Amniotic epithelial cell (primary cell): ENCODE results near the gene SUPT4H1.

Experiments used
- DNase-seq: peaks from one replicate; pipeline ENCODE4 v3.0.0-alpha.2; 2010; ENCODE audit warnings: low read depth

Gene SUPT4H1

DNA sequence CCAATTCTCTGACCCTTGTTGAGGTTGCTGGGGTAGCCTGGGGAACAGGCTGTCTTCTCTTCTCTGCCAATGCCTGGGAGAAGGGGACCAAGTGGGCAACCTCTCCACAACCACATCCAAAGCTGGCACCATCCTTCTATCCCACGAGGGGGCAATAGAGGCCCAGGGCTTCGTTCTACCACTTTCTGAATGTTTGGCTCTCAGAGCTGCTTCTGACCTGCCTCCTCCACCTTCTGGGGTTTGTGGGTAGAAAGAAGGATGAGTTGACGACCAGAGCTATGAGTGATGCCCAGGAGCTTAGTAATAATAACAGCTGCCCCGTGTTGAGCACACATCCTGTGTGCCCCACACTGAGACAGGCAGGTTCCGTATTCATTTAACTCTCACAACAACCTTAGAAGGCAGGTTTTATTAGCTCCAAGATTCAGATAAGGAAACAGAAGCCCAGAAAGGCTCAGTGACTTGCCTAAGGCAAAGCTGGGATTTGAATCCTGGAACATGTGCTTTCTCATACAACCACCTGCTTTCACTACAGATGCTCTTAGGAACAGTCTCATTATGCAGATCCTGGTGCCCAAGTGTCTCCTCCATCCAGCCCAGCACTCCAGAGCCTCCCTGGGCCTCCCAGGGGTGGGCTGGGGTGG, 34.5 kb downstream of the SUPT4H1 start:
- peak; percentile 87 for DNase-seq

DNA sequence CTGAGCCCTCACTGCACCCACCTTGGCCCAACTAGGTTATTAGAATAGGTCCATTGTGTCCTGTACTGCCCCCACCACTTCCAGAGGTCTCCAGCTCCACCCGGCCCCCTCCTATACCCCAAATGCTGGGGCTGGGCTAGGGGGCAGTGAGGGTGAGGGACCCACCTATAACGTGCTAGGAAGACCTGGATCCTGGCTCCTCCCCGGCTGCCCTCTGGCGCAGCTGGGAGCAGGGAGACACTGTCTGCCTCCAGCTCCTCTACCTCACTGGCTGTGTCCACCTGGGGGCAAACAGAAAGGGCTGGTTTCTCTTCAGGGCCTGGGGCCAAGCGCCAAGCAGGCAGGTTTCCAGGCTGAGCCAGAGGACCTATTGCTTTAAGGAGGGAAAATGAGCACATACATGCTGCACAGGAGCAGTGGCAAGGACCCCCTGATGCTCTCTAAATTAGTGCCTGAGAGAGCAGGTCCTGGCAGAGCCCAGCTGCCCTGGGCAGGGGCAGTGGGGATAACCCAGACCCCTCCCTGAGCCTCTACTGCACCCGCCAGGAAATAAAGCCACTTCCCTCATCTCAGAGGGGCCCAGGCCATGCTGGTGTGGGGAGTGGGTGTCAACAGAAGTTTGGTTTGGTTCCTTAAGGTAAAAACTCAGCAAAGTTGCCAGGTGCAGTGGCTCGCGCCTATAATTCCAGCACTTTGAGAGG, 35.6 kb downstream of the SUPT4H1 start:
- DNase-seq: no peak

DNA sequence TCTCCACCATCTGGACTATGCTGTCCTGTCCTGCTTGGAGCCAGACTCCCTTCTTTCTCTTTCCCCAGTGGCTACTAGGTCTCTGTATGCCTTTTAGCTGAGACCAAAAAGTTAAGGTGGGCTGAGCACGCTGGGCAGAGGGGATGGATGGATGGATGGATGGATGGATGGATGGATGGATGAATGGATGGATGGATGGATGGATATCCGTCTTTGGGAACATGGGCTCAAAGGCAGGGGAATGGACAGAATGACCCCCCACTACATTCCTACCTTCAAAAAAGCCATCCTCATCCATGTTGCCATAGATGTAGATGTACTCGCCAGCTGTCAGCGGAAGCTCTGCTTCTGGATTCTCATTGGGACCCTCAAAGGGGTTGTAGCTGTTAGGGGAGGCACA, 36.3 kb downstream of the SUPT4H1 start:
- no peak for DNase-seq

DNA sequence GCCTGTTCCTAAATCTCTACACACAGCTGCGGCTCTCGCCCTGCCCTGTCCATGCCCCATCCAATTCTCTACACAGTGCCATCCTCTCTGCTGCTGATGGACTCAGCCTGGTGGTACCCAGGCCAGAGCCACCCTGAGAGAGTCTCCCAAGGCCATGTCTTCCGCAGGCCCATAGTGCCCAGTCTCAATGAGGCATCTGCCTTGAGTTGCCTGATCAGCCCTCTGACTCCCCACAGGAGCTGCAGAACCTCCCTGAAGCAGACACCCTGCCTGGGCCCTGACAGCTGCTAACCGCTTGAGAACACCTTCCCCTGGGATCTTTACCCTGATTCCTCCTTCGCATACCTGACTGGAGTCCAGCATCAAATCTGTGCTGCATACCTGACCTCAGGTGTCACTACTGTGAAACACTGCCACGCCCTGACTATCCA, 36.7 kb downstream of the SUPT4H1 start:
- no peak for DNase-seq

DNA sequence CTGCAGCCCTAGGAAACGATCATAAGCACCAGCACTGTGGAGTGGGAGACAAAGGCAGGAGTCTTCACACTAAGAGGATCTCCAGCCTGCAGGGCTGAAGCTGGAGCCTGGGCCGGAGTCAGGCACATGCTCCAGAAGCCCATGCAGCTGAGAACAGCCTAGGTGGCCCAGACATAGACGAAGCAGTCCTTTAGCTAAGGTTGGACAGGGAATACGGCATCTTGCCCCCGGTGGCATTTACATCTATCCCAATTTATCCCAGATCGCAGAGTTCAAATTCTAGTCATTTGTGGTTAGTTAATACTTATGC, 37.3 kb downstream of the SUPT4H1 start:
- no peak for DNase-seq

DNA sequence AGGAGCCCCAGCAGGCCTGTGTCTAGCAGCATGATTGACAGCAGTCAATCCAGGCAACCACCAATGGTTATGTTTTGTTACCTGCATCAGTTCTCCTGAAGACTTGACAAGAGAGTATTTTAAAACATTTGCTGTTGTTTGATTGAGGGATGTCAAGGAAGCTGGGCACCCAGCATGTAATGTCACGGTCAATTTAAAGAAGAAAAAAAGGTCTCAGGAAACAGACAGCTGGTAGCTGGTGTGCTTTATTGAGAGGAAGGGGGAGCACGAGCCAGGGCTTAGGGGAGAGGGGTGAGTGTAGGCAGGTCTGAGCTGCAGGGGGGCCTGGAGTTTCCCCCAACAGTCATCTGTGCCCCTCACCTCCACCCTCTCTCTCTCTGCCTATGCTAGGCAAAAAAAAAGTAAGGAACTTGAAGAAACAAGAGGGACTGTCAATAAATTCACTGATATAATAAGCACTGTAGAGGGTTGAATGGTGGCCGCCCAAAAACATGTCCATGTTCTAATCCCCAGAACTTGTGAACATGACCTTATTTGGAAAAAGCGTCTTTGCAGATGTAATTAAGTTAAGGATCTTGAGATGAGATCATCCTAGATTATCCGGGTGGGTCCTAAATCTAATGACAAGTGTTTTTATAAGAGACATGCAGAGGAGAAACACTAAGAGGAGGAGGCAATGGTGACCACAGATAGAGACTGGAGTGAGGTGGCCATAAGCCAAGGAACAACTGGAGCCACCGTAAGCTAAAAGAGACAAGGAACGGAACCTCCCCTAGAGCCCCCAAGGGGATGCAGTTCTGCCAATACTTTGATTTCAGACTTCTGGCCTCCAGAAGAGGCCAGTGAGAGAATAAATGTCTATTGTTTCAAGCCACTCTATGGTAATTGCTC, 37.9 kb downstream of the SUPT4H1 start:
- DNase-seq: no peak

DNA sequence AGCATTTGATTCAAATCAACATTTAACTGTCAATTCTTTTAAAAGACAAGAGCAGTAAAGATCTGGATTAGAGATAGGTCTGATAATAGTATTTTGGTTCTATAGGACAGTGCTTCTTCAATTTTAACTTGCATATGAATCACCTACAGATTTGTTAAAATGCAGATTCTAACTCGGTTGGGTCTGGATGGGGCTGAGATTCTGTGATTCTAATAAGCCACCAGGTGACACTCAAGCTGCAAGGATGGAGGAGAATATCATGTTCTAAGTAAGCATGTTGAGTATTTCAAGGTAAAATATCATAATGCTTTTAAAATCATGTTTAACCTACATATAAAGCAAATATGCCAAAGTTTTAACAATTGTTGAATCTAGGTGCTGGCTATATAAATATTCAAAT, 39.2 kb downstream of the SUPT4H1 start:
- no peak for DNase-seq

DNA sequence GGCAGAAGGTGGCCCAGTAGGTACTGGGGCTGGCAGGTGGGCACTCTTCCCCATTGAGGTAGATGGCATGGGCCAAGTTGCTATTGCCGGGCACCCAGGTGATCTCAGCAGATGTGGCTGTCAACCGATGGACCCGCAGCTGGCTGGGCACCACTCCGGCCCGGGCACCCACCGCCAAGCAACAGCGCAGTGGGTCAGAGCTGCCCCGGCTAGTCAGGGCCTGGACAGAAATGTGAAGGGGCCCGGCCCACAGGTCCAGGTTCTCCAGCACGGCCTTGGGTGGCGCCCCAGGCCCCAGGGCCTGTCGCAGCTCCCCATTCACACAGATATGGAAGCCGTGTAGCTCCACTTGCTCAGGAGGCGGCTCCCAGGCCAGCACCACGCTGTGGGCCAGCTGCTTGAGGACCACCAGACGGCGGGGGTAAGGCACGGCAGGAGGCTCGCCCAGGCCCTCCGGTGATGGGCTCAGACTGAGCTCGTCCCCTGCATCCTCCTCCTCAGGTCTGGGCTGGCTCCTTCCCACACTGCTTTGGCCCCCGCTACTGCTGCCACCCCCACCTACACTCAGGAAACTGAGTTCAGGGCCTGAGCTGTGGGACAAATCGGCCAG, 39.9 kb downstream of the SUPT4H1 start:
- no peak for DNase-seq

DNA sequence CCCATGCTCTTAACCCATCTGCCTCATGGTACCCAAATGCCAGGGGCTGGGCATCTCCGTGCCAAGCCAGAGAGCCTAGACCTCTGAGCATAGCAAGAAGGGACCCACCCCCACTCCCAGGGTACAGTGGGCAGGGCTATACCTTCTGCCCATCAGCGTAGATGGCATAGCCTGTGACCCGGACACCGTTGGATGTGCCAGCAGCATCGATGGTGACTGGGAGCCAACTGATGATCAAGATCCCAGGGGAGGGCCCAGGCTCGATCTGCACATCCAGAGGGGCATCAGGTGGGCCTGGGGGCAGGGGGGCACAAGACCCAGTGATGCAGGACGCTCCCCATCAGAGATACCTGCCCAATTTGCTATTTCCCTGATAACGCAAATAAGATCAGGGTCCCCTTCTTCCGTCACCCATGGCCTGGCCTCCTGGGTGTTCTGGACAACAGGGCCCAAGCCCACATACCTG, 40.5 kb downstream of the SUPT4H1 start:
- DNase-seq: no peak

DNA sequence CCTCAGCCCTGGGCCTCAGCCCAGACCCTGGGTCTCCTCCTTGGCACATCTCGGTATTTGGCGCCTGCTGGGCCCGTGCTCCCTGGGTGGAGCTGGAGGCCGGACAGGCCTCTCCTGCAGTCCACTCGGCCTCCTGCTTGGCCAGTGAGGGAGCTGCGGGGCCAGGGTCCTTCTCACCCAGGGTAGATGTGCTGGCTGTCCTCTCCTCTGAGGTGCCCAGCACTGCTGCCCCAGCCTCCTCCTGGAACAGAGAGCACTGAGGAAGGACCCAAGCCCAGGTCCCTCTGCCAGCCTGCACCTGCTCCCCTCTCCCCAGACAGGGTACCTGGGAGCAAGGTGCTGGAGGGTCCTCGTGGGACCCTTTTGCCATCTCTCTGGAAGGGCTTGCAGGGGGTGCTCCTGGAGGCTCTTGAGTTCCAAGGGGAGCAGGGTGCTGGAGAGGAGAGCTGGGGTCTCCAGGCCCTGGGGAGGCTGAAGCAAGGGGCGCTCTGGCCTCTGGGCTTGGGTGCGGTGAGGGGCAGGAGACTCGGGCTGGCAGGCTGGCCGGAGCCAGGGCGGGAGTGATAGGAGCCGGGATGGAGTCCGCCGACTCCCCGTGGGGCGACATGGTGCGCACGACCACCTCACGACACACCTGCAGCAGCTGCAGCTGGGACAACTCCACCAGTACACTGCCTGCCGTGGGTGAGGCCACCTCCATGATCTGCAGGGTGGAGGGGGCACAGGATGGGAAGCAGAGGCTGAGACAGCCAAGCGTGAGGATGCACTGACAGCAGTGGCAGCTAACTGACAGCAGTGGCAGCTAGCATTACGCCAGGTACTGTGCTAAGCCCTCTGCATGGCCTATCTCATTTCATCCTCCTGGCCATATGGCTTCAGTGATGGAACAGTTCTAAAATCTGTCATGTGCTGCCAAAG, 41.2 kb downstream of the SUPT4H1 start:
- no peak for DNase-seq

DNA sequence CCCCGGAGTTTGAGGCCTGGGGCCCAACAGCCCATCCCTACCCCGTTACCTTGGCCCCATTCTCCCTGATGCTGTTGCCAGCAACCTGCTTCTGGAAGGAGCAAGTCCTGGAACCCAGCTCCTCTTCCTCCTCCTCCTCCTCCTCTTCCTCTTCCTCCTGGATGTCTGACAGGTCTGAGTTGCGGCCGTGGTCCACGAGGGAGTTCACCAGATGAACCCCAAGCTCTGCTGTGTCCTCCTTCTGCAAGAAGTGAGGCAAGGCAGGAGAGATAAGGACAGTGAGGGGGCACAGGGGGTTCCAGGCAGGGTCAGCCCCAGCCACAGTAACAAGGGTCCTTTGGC, 42.1 kb downstream of the SUPT4H1 start:
- no peak for DNase-seq

DNA sequence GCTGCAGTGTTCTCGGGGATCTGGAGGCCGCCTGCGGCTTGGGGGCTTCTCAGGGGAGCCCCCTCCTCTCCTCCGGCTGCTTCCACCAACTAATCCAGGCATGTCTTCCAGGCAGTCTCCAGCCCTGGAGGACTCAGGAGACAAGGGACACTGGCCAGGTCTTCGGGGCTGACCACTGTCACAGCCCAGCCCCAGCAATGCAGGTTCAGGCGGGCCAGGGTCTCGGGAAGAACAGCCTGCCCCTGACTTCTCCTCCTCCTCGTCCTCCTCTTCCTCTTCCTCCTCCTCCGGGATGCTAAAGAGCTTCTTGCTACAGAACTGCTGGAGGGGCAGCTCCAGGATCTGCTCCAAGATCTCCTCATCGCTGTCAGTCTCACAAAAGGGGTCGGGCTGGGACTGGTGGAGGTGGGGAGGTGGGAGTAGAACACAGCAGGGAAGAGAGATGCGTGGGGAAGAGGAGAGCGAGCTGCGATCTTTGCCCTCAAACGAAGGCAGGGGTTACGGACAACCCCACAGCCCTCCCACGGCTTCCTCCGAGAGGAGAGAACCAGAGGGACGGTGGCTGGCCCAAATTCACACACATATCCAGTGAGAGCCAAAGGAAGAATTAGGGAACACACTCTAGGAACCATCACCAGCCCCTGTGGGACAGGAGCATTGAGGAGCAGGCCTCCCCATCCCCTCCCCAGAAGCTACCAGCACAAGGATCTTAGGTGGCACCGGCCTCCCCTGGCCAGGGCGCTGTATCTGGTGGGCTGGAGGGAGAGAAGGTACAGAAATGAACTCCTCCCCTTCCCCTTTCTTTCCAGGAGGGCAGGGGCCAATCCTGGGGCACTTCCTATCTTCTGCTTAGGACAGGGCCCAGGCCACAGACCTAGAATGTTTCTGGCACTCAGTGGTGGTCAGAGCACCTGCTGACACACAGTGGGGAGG, 42.8 kb downstream of the SUPT4H1 start:
- no peak for DNase-seq

DNA sequence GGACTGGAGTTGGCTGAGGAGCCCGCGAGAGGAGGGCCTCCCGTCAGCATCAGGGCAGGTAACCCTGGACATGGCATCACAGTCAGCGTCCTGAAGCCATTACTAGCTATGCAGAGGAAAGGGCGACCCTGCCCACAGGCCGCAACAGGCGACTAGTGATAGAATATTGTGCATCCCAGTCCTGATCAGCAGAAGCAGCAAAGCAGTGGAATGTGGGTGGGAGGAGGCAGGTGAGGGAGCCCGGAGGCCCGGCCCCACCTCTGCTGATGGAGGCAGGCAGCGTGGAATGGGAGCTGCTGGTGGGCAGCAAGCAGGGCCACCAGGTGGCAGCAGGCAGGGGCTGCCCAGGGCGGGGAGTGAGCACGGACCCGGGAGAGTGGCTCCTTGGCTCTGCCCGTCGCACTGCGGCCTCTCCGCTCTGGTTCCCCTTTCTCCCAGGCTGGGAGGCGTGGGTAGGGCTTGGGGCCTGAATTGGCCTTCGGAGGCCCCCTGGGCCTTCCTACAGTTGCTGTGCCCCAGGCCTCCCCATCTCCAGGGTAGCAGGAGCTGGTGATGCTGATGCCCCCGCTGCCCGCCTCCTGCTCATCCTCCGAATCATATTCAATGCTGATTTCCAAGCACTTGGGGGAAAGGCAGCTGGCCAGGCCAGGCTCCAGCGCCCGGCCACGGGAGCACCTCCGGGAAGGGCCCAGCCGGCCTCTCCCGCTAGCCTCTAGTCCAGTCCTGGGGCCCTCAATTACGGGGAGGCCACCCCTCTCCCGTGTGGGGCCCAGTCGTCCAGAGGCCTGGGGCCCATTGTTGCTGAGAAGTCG, 43.6 kb downstream of the SUPT4H1 start:
- DNase-seq: no peak

DNA sequence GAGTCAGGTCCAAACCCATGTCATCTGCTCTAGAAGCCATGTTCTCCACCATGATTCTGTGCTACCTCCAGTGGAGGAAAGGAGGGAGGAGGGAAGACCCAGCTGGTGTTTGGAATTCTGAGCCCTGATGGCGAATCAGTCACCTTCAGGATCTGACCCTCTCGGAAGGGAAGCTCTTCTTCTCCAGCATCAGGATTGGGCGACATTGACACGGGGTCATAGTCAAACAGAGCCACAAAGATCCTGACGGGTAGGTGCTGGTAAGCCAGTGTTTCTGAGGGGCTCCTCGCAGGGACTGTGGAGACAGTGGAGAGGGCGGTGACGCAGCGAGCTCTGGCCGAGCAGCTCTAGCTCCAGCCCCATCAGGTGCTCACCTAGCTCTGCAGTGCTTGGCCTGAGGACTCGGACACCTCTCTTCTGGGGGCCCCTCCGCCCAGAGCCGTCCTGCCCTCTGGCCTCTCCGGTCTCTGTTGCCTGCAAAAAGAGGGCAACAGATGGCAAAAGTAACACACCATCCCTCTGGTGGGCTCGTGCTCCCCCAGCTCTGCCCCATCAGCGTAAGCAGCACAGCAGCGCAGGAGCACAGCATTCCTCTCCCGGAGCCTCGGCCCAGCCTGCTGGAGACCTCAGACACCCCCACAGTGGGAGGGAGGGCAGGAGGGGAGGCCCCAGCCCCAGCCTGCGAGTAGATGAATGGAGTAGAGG, 44.4 kb downstream of the SUPT4H1 start:
- DNase-seq: no peak

DNA sequence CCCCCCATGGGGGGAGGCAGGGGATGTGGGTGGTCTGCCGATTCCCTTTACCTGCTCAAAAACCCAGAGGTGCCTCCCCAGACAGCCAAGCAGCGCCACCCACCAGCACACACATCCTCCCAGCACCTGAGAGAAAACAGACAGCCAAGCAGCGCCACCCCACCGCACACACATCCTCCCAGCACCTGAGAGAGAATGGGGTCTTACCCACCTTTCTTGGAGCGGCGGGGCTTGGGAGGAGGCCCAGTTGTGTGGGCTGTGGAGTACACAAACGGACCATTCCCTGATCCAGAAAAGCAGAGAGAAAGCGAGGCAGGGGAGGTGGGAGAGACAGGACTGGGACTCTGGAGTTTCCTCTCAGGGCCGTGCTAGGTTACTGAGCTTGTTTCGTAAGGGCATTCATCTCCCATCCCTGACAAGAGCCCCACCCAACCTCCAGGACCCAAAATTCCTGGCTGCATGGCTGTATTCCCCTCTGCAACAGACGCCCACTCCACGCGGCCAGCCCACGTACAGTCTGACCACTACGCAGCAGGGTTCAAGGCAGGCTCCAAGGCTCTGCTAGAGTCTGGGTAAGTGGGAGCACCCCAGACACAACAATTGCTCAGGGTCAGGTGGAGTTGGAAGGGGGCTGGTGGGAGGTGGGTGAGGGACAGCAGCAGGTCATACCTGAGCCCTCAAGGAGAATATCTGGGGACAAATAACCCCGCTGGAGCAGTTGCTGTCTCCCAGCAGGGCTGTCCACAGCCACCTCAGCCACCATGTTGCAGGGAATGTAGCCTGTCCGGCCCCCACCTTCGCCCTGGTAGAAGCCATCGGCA, 45.7 kb downstream of the SUPT4H1 start:
- DNase-seq: no peak

DNA sequence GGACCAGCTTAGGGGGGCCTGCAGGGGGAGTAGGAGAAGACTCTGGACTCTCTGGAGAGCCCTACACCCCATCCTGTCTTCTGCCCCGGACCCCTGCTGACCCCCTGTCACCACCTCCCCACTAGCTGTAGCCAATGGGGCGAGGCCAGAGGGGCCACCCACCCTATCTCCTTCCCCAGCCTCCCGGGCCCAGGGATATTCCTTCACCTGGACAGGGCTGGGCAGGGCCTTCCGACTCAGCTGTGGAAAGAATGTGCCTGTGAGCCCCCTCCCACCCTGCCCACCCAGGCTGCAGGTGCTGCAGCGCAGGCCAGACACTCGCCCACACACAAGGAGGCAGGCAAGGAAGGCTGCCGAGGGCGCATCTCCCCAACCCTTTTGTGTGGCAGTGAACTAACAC, 46.4 kb downstream of the SUPT4H1 start:
- no peak for DNase-seq

DNA sequence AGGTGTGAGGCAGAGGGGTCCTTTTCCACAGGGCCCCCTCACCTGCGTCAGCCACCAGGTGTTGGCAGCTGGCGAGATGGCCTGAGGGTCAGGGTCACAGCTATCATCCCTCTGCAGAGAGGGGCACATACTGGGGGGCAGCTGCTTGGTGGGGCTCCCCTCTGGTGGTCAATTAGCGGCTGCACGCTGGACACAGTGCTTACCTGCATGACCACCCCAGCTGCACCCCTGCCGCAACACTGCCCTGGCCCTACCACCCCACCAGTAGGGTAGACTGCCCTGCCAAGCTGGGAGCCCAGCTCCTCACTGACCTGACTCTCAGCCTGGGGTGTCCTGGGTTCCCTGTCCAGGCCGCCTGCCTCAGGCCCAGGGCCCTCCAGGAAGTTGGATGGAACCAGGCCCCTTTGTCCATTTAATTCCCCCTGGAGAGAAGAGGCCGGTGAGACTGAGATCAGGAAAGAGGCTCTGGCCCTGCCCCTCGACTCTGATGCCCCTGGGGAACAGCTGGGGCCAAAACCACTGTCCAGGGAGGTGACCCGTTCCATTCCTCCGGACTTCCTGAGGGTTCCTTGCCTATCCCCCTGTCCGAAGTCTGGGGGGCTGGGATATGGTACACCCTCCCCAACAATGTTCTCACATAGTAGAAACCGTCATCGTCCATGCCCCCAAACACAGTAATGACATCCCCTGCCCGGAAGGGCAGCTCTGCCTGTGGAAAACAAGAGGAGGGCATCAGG, 47.1 kb downstream of the SUPT4H1 start:
- no peak for DNase-seq
